DMS53 treated with DMSO at 0.1 percent for 48 hours (cell line): ENCODE data around the gene PCSK2.
"Not testable (repeated sequence)": the region's sequence is repeated elsewhere in the genome, so short reads cannot be mapped to it uniquely, and the experiment has no call there.

Experiments
- DNase-seq: peaks from one replicate; lab custom pipeline; 2025; ENCODE audit not compliant: unreplicated experiment; lab: John Stamatoyannopoulos, UW

The PCSK2 gene, protein sequence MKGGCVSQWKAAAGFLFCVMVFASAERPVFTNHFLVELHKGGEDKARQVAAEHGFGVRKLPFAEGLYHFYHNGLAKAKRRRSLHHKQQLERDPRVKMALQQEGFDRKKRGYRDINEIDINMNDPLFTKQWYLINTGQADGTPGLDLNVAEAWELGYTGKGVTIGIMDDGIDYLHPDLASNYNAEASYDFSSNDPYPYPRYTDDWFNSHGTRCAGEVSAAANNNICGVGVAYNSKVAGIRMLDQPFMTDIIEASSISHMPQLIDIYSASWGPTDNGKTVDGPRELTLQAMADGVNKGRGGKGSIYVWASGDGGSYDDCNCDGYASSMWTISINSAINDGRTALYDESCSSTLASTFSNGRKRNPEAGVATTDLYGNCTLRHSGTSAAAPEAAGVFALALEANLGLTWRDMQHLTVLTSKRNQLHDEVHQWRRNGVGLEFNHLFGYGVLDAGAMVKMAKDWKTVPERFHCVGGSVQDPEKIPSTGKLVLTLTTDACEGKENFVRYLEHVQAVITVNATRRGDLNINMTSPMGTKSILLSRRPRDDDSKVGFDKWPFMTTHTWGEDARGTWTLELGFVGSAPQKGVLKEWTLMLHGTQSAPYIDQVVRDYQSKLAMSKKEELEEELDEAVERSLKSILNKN

DNA sequence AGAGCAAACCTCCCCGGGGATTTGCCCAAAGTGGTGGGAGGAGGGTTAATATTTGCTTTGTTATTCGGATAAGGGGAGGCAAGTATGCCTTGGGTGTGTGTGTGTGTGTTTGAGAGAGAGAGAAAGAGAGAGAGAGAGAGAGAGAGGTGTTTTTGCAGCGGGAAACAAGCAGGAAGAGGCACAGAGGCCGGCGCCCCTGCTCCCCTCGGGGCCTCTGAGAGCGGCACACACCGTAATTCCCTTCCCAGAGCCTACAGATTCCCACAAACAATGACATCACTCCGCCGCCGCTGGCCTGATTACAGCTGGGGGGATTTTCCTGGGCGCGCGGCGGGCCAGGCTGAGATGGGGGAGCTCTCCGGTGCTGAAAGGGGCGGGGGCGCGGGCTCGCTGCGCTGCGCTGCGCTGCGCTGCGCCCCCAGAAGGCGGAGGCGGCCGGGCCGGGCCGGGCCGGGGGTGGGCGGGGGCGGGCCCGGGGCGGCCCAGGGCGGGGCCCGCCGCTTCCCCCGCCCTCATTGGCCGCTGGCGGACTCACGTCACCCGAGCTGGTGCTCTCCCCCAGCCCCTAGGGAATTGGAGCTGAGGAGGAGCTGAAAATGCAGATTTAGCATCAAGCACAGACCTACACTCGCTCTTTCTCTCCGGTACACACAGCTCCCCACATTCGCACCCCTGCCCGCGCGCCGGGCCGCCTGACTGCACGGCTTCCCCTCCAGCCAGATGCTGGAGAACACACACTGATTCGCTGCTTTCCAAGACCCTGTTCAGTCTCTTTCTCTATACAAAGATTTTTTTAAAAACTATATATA lies at the start of gene PCSK2:
Gene PCSK2, plus strand, starts transcription at position 631 of the 809 bp plus-strand sequence. CDS start 266 bp downstream, outside the sequence.
- DNase-seq, result peak; percentile 71

DNA sequence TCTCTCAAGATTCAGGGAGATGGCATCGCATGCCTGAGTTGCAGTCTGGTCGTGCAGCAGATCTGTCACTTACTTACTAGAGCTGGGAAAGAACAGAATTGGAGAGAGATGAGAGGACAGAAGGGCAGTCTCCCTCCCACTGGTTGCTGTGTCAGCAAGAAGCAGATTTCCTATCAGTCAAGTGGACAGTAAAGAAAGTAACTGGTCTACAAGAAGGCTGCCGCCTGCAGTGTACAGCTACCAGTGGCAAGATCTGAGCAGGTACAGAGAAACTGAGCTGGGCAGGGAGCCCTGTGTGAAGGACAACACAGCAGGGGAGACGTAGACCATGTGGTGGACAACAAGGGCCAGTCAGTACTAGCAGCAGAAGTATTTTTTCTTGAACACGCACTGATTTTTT lies 49.5 kb upstream of the PCSK2 start:
- no peak for DNase-seq

DNA sequence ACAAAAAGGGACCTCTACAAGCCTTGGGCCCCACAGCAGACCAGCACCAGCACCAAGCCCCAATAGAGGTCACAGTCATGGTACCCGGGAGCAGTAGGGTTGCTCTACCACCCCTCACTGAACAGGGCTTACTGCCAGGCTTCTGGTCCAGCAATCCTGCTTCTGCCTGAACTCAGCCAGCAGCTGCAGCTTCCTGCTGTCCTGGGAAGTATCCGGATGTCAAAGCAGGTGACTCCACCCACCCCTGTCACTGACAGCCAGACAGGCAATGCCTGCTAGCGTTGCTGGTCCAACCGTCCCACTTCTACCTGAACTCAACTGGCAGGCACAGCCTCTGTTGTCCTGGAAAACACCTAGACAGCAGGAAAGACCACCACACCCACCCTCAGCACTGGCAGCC lies 47.0 kb upstream of the PCSK2 start:
- no peak for DNase-seq

DNA sequence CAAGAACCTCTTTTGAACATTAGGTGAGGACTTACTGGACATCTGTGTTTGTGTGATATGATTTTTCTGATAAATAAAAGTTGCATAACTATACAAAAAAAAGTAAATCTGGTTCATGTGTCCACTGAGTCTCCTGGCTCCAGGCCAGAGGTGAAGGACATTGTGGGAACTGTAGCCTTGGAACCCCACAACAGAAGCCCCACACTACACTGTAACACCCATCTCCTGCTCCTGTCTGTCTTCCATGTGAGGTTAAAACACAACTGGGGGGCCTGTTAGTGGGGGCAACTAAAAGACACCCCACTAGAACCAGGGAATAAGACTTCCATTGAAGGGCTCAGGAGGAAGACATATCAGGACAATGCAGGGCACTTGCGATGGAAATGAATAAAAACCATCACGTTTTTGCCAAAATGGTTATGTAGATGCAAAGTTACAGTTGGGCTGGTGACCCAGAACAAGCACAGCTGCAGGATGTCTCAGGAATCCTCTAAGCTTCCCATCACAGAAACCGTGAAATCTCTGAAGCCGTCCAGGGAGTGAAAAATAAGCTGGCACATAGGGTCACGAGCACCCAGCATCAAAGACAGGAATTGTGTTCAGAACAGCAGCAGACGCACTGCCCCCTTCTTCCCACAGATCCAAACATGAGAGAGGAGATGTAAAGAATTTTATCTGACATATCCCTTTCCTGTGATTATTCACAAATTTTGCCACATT lies 36.7 kb upstream of the PCSK2 start:
- DNase-seq, result no peak

DNA sequence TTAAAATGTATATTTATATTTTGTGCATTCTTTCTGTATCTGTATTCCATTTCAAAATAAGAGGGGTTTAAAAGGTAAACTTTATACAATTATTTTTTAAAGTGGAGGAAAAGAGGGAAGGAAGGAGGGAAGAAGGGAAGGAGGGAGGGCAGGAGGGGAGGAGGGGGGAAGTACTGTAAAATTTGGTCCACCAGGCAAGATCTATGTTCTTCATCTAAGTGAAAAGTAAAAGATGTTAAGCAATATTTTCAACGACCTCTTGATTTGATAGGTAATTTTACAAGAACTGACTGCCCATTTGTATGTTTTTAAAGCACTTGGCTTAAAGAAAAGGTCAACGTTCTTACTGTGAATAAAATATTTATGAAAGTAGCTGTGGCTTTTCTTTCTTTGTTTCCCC lies 29.8 kb upstream of the PCSK2 start:
- DNase-seq, result no peak

DNA sequence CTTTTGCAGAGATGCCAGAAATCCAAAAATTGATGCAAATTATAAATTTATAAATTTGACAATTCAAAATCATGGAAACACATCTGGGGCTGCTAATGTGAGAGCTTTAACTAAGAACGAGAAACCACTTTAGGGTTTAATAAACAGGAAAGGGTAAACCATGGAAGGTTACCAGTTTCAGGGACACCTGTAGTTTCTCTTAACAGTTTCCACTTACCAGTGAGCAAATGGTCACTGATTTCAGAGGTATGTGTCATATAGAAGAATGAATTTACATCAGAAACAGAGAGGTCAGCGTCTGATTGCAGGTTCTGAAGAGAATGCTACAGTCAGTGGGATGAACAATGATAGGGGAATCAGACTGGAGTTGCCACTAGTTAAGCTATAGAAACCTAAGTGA lies 24.8 kb upstream of the PCSK2 start:
- no peak for DNase-seq

DNA sequence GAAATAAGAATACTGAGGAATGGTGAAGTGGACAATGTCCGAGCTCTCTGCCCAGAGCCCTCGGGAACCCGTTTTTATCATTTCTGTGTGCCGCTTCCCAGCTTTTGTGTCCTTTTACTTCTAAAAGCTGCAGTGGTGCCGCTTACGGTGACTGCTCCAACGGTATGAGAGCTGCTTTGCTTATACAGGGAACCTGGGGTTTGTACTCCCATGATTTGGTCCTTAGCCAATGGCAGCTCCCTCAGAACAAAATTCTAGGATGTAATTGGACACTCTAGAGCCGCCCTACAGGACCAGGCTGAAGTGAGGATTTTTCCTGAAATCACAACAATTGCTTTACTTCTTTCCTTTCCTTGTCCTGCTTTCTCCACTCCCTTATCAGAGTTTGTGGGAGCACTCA lies 24.2 kb upstream of the PCSK2 start:
- no peak for DNase-seq

DNA sequence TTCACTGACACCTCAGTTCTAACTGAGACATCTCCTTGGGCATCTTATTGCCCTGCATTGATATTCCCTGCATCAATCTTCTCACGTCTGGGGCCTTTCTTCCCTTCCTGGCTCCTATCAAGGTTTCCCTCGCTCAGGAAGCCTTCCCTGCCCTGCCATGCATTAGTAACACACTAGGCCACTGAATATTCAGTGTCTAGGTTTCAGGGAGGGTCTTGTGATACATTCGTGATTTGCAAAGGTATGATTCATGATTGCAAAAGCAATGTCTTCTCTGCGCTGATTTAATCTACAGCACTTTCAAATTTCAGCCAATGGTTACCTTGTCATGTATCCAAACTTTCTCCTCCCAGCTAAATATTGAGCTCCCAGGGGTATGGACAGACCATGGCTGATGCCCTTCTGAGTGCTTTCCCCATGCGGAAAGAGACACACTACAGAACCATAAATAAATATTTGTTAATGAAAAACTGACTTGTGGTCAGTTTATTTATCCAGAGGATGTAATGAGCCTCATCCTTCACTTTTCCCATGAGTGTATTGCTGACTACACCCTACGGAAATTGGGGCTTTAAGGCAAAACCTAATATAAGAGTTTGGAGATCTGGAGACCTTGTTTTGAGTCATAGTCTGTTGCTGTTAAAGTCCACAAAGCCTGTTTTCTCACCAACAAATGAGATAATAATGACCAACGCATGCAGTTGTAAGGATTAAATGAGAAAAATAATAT lies 21.6 kb upstream of the PCSK2 start:
- no peak for DNase-seq

DNA sequence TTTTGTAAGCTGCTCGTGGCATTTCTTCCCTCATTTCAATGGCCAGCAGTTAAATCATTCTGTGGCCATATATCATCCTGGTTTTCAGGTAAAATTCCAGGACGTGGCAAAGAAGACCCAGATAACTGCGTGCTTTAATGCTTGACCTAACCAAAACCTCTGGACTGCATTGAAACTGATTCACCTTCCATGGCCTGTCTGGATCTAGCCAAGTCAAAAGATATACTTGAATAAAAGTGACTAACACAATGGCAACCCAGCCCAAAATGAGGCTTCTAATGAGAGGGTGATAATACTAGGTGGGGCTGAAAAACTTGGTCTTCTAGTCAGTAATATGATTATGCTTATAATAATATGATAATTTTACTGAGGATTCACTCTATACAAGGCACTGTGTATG lies 16.5 kb upstream of the PCSK2 start:
- no peak for DNase-seq

DNA sequence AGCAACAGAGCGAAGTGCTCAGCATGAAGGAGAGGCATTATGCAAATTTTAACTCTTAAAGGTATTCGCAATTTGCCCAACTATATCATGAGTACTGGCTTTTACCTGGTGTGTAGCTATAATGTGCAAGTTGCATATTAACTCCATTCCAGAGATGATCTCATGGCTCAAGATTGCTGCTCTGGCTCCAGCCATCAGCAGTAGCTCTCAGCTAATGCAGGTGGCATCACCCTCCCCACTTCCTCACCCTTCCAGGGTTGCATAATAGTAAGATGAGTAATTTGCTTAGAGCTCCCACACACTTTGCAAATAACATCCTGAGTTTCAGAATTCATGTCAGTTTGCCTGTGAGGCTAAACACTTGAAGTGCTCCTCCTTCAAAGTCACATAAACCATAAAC lies 15.9 kb upstream of the PCSK2 start:
- no peak for DNase-seq

DNA sequence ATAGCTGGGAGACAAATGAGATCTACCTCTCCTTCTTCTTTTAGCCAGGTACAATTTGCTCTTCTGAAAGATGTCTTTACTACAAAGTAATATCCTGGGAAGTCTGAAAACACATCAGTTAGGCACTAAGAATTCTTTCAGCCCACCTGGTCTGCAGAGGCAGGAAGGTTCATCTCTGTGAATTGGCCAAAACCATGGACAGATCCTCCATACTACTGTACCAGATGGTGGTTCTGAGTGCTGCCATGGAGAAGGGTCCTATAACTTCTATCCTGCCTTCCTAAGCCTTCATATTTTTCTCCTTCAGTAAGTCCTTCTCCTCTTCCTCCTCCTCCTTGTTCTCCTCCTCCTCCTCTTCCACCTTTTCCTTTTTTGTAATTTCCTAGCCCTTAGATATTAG lies 11.7 kb upstream of the PCSK2 start:
- DNase-seq, result no peak

DNA sequence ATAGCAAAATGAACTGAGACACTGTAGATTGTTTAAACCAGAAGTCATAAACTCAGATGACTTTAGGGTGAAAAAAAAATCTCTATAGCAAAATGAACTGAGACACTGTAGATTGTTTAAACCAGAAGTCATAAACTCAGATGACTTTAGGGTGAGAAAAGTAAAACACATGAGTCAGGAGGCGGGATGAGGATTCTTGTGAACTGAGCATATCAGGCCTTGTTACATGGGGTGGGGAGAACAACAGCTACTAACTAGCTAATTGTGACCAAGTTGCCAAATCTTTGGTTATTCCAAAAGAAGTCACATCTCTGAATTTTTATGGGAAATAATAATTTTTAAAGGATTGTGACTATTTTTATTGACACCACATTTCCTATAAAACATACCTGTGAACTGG lies 7.0 kb upstream of the PCSK2 start:
- not testable (repeated sequence) for DNase-seq

DNA sequence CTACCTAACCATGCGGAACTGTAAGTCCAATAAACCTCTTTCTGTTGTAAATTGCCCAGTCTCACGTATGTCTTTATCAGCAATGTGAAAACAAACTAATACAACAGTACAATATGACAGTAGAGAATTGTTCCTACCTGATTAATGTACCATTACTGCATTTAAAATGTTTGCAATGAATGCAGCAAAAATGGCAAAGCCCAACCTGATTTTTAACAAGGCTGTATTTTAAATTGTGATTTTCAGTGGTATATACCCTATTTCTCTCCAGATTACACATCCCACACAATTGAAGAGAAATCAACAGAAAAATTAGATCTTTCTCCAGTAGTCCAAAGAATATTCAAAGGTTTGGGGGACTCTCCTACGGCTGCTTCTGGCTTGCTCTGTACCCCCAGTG lies 3.3 kb upstream of the PCSK2 start:
- DNase-seq, result no peak

DNA sequence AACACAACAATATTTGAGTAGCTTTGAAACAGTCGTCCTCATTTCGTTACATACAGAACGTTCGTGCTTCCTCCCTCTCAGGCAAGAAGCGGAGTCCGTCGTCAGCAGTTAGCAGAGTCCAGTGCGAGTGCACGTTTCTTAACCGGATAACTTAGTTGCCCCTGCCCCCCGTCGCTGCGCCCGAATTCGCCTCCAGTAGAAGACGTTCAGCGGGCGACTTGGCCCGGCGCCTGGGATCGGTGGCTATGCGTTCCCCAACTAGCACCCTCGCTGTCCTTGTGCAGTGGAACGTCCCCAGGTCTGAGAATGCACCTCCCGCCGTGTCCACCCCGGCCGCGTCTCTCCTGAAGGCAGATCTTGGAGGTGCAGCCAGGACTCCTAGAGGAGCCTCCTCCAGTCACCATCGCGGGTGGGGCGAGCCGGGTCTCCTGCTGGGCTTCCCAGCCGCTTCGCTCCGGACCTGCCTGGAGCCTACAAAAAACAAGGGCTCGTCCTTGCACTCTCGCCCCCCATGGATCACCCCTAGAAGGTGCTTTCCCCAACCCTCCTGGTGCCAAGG lies 910 bp upstream of the PCSK2 start:
- DNase-seq, result peak; percentile 25

DNA sequence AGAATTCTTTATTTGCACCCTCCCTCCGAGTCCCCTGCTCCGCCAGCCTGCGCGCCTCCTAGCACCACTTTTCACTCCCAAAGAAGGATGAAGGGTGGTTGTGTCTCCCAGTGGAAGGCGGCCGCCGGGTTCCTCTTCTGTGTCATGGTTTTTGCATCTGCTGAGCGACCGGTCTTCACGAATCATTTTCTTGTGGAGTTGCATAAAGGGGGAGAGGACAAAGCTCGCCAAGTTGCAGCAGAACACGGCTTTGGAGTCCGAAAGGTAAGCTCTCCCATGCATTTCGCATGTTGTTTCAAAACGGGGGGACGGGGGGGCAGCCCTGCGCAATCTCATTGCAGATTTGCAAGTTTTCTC lies 357 bp downstream of the PCSK2 start:
- DNase-seq, result peak; percentile 65

DNA sequence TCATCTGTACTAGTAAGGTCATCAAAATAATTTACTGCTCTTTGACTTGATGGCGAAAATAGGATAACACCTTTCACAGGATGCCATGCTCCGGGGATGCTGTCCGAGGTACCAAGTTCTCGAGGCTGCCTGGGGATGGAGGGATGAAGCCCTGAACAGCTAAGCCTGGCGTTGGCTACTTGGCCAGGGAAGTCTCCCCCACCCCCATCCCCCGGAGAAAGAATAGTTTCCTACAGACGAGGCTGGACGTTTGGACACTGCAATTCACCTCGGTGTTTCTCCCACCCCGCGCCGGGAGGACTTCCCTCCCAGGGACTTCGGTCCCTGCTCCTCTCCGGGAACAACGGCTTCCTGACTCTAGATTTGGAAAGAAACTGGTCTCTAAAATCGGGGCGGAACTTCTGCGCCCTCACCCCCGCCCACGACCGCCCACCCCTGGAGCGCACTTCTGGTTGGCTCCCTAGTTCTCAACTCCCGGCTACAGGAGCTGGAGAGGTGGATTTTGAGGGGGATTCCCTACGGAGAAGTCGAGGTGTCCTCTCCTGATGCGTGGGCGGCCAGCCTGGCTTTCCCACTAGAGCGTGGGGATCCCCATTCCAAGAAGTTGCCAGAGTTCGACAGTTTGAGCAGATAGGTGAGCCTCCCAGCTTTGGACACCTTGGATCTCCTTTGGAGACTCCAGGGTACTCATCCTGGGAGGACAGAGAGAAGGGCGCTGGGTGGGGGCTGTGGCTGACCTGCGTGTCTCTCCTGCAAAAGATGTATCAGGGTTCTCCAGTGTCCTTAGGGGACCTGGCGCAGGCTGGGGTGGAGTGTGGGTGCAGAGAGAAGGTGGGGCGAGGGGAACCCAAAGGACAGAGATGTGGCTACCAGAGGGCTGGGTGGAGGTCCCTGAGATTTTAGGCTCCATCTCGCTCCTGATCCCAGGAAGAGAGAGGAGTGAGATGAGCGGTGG lies 1.1 kb downstream of the PCSK2 start:
- no peak for DNase-seq

DNA sequence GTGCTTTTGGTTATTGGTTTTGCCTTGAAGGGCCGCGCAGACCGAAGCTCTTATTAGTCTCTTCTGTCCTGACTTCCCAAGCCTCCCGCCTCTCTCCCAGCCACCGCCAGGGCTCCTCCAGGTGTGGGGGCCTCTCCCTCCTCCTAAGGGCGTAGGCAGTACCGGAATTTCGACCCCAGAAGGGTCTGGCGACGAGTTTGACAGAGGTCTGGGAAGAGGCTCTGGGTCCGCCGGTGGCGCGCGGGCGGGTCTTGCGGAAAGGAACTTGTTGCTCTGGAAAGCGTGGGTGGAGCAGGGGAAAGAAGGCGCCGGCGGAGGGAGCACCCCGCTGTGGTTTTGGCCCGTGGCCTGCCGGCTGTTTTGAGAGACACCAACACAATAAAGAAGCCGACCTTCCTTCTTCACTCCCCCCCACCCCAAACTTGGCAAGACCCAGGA lies 1.8 kb downstream of the PCSK2 start:
- no peak for DNase-seq

DNA sequence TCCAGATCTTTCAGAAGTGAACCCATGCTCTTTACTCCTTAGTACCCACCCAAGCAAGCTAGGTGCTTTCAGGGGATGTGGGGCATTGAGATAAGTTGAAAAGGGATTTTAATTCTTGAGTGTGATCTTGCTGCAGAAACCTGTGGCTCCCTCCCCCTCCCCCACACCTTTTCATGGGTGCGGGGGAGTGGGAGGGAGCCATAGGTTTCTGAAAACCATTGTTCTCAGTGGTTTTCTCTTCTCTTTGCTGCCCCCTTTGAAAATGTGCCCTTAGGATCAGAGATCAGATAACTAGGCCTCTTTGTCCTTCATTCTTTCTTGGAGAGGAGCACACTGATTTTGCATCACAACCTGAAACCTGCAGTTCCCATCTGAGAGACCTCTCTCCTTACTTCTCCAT lies 2.4 kb downstream of the PCSK2 start:
- no peak for DNase-seq

DNA sequence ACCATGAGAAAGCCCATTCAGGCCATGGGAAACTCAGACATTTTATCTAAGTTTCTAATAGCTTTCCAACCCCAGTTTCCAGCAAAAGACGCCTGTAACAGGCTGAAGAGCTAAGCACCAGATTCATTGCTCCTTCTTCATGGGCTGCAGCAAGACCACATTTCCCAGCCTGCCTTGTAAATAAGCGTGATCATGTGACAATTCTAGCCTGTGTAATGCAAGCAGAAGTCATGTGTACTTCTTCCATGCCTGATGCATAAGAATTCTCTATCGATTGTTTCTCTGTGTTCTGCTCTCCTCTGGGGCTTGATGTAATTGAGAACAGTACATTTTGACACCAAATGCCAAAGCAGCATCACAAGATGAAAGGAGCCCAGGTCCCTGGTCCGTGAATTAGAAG lies 6.8 kb downstream of the PCSK2 start:
- DNase-seq, result no peak
